H1 (cell line): ENCODE data around the gene FAM83G. TPM values are rescaled to one million over a fixed set of nuclear protein-coding genes. Genes with fewer than 3 reads are reported as not detected.

Source experiments
- CTCF ChIA-PET: fragments of 300-600 bp; sonication (Branson Sonifier 250); formaldehyde crosslinking; loops from one replicate; lab custom pipeline; 2021; ENCODE audit not compliant: partially characterized antibody; lab: Charles Lee
- POLR2A ChIA-PET: fragments of 300-600 bp; sonication (Branson Sonifier 250); formaldehyde crosslinking; loops from one replicate; lab custom pipeline; 2021; ENCODE audit warnings: inconsistent platforms; ENCODE audit not compliant: partially characterized antibody; lab: Charles Lee
- DNase-seq, 2 experiments: peaks; one replicate each; pipeline versions ENCODE4 v3.0.0 to v3.0.0-alpha.2; 2010 to 2022; ENCODE audit warnings: low spot score in 2 of 2, low read depth in 1 of 2, mixed read lengths in 1 of 2
- FAIRE-seq: peaks from 2 replicates; lab custom pipeline; 2011; peaks lifted over from hg19 to GRCh38; lab: Jason Lieb, UNC
- H2AFZ ChIP-seq: 2 replicates; pipeline ENCODE4 v1.8.1; 2012; ENCODE audit warnings: low read length, inconsistent platforms
- H2AK5ac ChIP-seq: 2 replicates; pipeline ENCODE4 v1.6.1; 2013; ENCODE audit warnings: low read depth, low read length
- H2BK120ac ChIP-seq: replicated peaks from 2 replicates; pipeline ENCODE3; 2013; ENCODE audit warnings: low read depth, low read length, inconsistent platforms
- H2BK12ac ChIP-seq: 2 replicates; pipeline ENCODE4 v1.6.1; 2013; ENCODE audit warnings: low read depth, low read length
- H2BK15ac ChIP-seq: 2 replicates; pipeline ENCODE4 v1.6.1; 2013; ENCODE audit warnings: low read length
- H2BK20ac ChIP-seq: 2 replicates; pipeline ENCODE4 v1.6.1; 2013; ENCODE audit warnings: low read length
- H2BK5ac ChIP-seq: 2 replicates; pipeline ENCODE4 v1.6.1; 2013; ENCODE audit warnings: low read depth, low read length
- H3K14ac ChIP-seq: 2 replicates; pipeline ENCODE4 v1.6.1; 2013; ENCODE audit warnings: inconsistent platforms; ENCODE audit not compliant: insufficient read length
- H3K18ac ChIP-seq: 2 replicates; pipeline ENCODE4 v1.6.1; 2013; ENCODE audit warnings: low read length; ENCODE audit errors: extremely low read depth
- H3K23ac ChIP-seq: 2 replicates; pipeline ENCODE4 v1.6.1; 2013; ENCODE audit warnings: inconsistent platforms; ENCODE audit not compliant: insufficient read length
- H3K23me2 ChIP-seq: 2 replicates; pipeline ENCODE4 v1.6.1; 2013; ENCODE audit warnings: low read depth, low read length
- H3K27ac ChIP-seq: 2 replicates; pipeline ENCODE4 v1.6.1; 2011; ENCODE audit warnings: low read depth, low read length, inconsistent platforms
- H3K27me3 ChIP-seq, 4 experiments: replicated peaks in 1 of 4; 1 replicate in 1 of 4; 2 replicates in 3 of 4; pipeline versions ENCODE4 v1.6.1 to v1.8.1; 2011 to 2013; ENCODE audit warnings: low read length in 3 of 4, mild to moderate bottlenecking in 3 of 4, inconsistent platforms in 2 of 4, mixed read lengths in 2 of 4, moderate library complexity in 1 of 4; ENCODE audit not compliant: control insufficient read depth in 3 of 4, insufficient read depth in 3 of 4; ENCODE audit errors: extremely low read depth in 1 of 4
- H3K36me3 ChIP-seq, 4 experiments: 2 replicates each; pipeline versions ENCODE4 v1.6.1 to v1.8.1; 2011 to 2013; ENCODE audit warnings: mild to moderate bottlenecking in 4 of 4, low read length in 3 of 4, moderate library complexity in 2 of 4, control low read depth in 1 of 4, inconsistent platforms in 1 of 4; ENCODE audit not compliant: insufficient read depth in 4 of 4, control insufficient read depth in 2 of 4
- H3K4ac ChIP-seq: replicated peaks from 2 replicates; pipeline ENCODE3; 2013; ENCODE audit warnings: low read length, low read depth, mixed read lengths, inconsistent platforms; ENCODE audit not compliant: insufficient read length
- H3K4me1 ChIP-seq, 4 experiments: replicated peaks in 1 of 4; 1 replicate in 1 of 4; 2 replicates in 3 of 4; pipeline versions ENCODE4 v1.6.1 to v1.8.1; 2011 to 2013; ENCODE audit warnings: low read length in 3 of 4, inconsistent platforms in 2 of 4, mixed read lengths in 1 of 4; ENCODE audit not compliant: insufficient read depth in 4 of 4, control insufficient read depth in 3 of 4
- H3K4me2 ChIP-seq, 2 experiments: 2 replicates each; pipeline versions ENCODE4 v1.6.1 to v1.8.1; 2011 to 2013; ENCODE audit warnings: low read depth in 2 of 2, low read length in 2 of 2, control low read depth in 1 of 2, inconsistent platforms in 1 of 2, mild to moderate bottlenecking in 1 of 2; ENCODE audit not compliant: insufficient read depth in 1 of 2
- H3K4me3 ChIP-seq, 4 experiments: fragments of 200-600, 300-600 bp in 1 of 4; sonication (generic), shearing (Covaris generic), sonication (Bioruptor Twin) in 1 of 4; 2 replicates each; pipeline versions ENCODE4 v1.5.1 to v1.8.1; 2011 to 2016; ENCODE audit warnings: low read length in 4 of 4, low read depth in 3 of 4, control low read depth in 2 of 4, inconsistent platforms in 2 of 4, mild to moderate bottlenecking in 2 of 4, mixed read lengths in 1 of 4, moderate library complexity in 1 of 4; ENCODE audit not compliant: insufficient read depth in 2 of 4; ENCODE audit errors: extremely low read depth in 1 of 4
- H3K56ac ChIP-seq: replicated peaks from 2 replicates; pipeline ENCODE3; 2013; ENCODE audit warnings: low read depth, mild to moderate bottlenecking, mixed read lengths, low read length, inconsistent platforms; ENCODE audit not compliant: insufficient read length
- H3K79me1 ChIP-seq: 2 replicates; pipeline ENCODE4 v1.6.1; 2013; ENCODE audit warnings: low read depth, low read length, control low read depth
- H3K79me2 ChIP-seq, 2 experiments: 2 replicates each; pipeline versions ENCODE4 v1.6.1 to v1.8.1; 2012 to 2013; ENCODE audit warnings: low read length in 2 of 2, mild to moderate bottlenecking in 2 of 2, inconsistent platforms in 1 of 2; ENCODE audit not compliant: insufficient read depth in 2 of 2, control insufficient read depth in 1 of 2
- H3K9ac ChIP-seq, 4 experiments: replicated peaks in 1 of 4; 1 replicate in 1 of 4; 2 replicates in 3 of 4; pipeline versions ENCODE4 v1.6.1 to v1.8.1; 2011 to 2013; ENCODE audit warnings: low read depth in 3 of 4, low read length in 3 of 4, control low read depth in 2 of 4, mild to moderate bottlenecking in 2 of 4, moderate library complexity in 2 of 4, inconsistent platforms in 1 of 4; ENCODE audit errors: extremely low read depth in 1 of 4
- H3K9me3 ChIP-seq, 2 experiments: 2 replicates each; pipeline versions ENCODE4 v1.6.1 to v1.8.1; 2012 to 2013; ENCODE audit warnings: mild to moderate bottlenecking in 2 of 2, moderate library complexity in 2 of 2, control low read depth in 1 of 2, inconsistent platforms in 1 of 2, low read depth in 1 of 2, low read length in 1 of 2, mixed read lengths in 1 of 2; ENCODE audit not compliant: insufficient read depth in 2 of 2
- H4K20me1 ChIP-seq, 2 experiments: replicated peaks in 1 of 2; 2 replicates each; pipeline versions ENCODE3 to v1.8.1; 2011 to 2013; ENCODE audit warnings: inconsistent platforms in 2 of 2, low read length in 2 of 2, mild to moderate bottlenecking in 1 of 2; ENCODE audit not compliant: insufficient read depth in 2 of 2, control insufficient read depth in 1 of 2
- H4K5ac ChIP-seq: 2 replicates; pipeline ENCODE4 v1.6.1; 2013; ENCODE audit warnings: low read length, low read depth, mixed read lengths, inconsistent platforms; ENCODE audit not compliant: insufficient read length
- H4K8ac ChIP-seq: 2 replicates; pipeline ENCODE4 v1.8.0; 2013; ENCODE audit warnings: mild to moderate bottlenecking, moderate library complexity, low read length, inconsistent platforms; ENCODE audit not compliant: insufficient read depth; ENCODE audit errors: extremely low read depth
- H4K91ac ChIP-seq: replicated peaks from 2 replicates; pipeline ENCODE3; 2013; ENCODE audit warnings: low read length, mixed read lengths, inconsistent platforms; ENCODE audit not compliant: insufficient read length
- WGBS, 2 experiments: shearing (Covaris generic) in 1 of 2; methylation state at CpG; one replicate each; pipeline versions ENCODE4 v1.1.6 to v1.1.7; 2013 to 2015; ENCODE audit warnings: low lambda C conversion rate in 2 of 2, mixed read lengths in 2 of 2, inconsistent platforms in 1 of 2, low coverage in 1 of 2, missing lambda C conversion rate in 1 of 2; ENCODE audit not compliant: insufficient replicate concordance in 2 of 2, insufficient coverage in 1 of 2, insufficient read length in 1 of 2; ENCODE audit errors: extremely low coverage in 1 of 2, missing lambda C conversion rate in 1 of 2; 5-methylcytosine and 5-hydroxymethylcytosine counted together
- polyA plus RNA-seq, 7 experiments: library from polyadenylated mRNA; depleted of rRNA in 3 of 7; stranded (reverse) in 5 of 7; unstranded in 2 of 7; fragments of >200 nt in 5 of 7; fragments of 200-250 nt in 2 of 7; gene quantifications; 1 replicate in 5 of 7; 2 replicates in 1 of 7; 4 replicates in 1 of 7; pipeline versions ENCODE4 v1.2.1 to v1.2.3, GENCODE V29; 2011 to 2013; ENCODE audit warnings: missing spikeins in 2 of 7, mixed read lengths in 2 of 7
- total RNA-seq: library from RNA; stranded (reverse); fragmentation: NEBNext Ultra II Directional; extraction: Animal tissue kit (Norgen Biotek cat#: 25700); gene quantifications from 2 replicates; pipeline ENCODE4 v1.2.1, GENCODE V29; 2021

Gene FAM83G
- total and polyA plus RNA-seq, 2 of the 8 experiments (the other 6 are each of a cell fraction or from before 2014, with no cell fraction given) = 15.4 to 29.0 TPM

DNA sequence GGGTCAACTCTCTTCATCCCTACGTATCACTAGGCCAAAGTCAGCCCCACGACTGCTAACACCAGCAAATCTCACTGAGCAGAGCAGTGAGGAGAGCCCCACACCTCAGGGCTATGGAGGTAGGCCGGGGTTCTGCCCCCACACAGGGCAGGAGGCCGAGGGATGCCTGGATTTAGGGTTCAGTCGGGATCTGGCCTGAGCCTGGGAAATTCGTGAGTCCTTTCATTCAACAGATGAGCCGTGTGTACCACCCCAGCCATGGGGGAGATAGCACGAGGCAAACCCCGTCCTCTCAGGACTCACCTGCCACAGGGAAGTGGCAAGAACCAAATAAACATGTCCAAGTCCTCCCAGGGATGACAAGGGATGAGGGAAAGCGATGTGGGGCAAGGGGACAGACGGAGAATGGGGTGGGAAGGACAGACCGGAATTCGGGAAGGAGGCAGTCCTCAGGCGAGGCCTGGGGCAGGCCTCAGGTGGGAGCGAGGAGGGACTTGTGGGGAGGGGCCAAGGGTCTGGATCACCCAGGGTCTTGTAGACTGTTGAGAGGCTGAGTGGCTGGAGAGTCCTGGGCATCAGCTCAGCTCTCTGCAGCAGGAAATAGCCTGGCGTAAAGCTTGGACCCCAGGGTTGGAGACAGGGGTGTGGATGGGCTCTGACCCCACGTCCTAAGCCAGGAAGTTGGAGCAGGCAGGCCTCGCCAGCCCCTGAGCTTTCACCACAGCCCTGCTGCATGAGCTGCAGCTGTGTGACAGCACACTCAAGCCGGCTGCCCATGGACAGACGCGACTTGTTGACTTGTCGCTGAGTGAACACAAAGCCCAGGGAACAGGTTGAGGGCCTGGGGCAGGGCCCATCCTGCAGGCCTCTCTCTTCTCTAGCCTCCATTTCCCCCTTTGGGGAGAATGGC, 7.9 kb upstream of the FAM83G start:
- POLR2A ChIA-PET = interaction anchor here (1.2 to 1.6 kb wide), 3 partner anchors 8 to 11 kb away, joined by 3 to 5 read pairs (median 3); partner anchors contain the start of gene FAM83G
- CTCF ChIA-PET = interaction anchor here (0.6 to 1.6 kb wide), 4 partner anchors 11 to 61 kb away, joined by 3 to 8 read pairs (median 4); partner anchors contain the start of gene SLC5A10

More for the DNA sequence above, 7.9 kb upstream of the FAM83G start:
- Histone ChIP-seq H3K23me2 (no peaks in the 10 kb centered on the region), H4K20me1 (no peaks in the 10 kb centered on the region), H2BK12ac (no peak overlapping the region), H2AFZ (no peak overlapping the region), H2BK120ac (no peak overlapping the region), H2AK5ac (no peak overlapping the region), H3K36me3 (no peaks in the 10 kb centered on the region), H4K8ac (peak overlapping the region; percentile 57; the same call in 1 of the 2 replicates), H3K27ac (no peak overlapping the region), H2BK5ac (peak overlapping the region; percentile 16; the same call in 1 of the 2 replicates), H4K5ac (no peak overlapping the region), H3K79me2 (no peaks in the 10 kb centered on the region), H3K14ac (no peak overlapping the region), H3K79me1 (no peaks in the 10 kb centered on the region), H3K9ac (no peak overlapping the region), H2BK15ac (0 out of 2 replicates have a peak overlapping the region, but pooled peaks have one; percentile 46), H2BK20ac (no peak overlapping the region), H3K4me3 (no peak overlapping the region), H4K91ac (no peak overlapping the region), H3K9me3 (no peaks in the 10 kb centered on the region), H3K4me2 (no peak overlapping the region), H3K56ac (no peak overlapping the region), H3K18ac (no peak overlapping the region; the same call in 1 of the 2 replicates), H3K27me3 (no peaks in the 10 kb centered on the region), H3K4me1 (peaks cover 0 to 3% (median 2%) of the 10 kb centered on the region in 4 experiments; a peak in 3 of 7 replicates), H3K23ac (no peak overlapping the region), H3K4ac (no peak overlapping the region)
- WGBS, 2 experiments = 85% methylated on average over 21 of the region's 22 CpGs; no CpG with 5 or more reads in 1 of the 2 experiments
- no peak for DNase-seq
- FAIRE-seq = no peak
